Right renal cortex interstitium (tissue), 3 donors: Measurements from ENCODE around the gene AIDA. TPM values are rescaled to one million over a fixed set of nuclear protein-coding genes. Genes with fewer than 3 reads are reported as not detected.

Experiments used
- polyA plus RNA-seq, 3 donors: library from polyadenylated mRNA; unstranded; fragments of 120-200 nt; gene quantifications; one replicate each; pipeline ENCODE4 v1.2.1, GENCODE V29; 2013; ENCODE audit not compliant: insufficient read length in 3 of 3

AIDA gene
- polyA plus RNA-seq, 3 donors, result 73.9 to 76.5 (median 75.0) TPM

Other genes with a start within 250 kb of the AIDA start
- under 1 TPM; 0.71 to 0.94 (median 0.71) TPM for gene HHIPL2, start 164.4 kb downstream of the AIDA start, polyA plus RNA-seq
- 10 to 100 TPM; 14.6 to 16.1 (median 15.6) TPM for gene TAF1A, start 122.6 kb downstream of the AIDA start, polyA plus RNA-seq
- 10 to 100 TPM; 65.7 to 78.4 (median 68.8) TPM for gene MIA3, start 94.4 kb downstream of the AIDA start, polyA plus RNA-seq
- 10 to 100 TPM; 41.6 to 47.6 (median 45.2) TPM for gene BROX, start 73 bp upstream of the AIDA start, polyA plus RNA-seq
- gene FAM177B, start 24.7 kb upstream of the AIDA start, polyA plus RNA-seq, result under 1 TPM in 1 of 3 donors, not detected in 2; 0.10 TPM
- 10 to 100 TPM; 14.6 to 15.7 (median 14.7) TPM for gene DISP1, start 102.5 kb upstream of the AIDA start, polyA plus RNA-seq